K562 (cell line): ENCODE results near the gene NOTCH3. TPM values are rescaled to one million over a fixed set of nuclear protein-coding genes. Genes with fewer than 3 reads are reported as not detected.
A peak's percentile ranks its signal among the peaks of the same experiment; 100 is the strongest.

Source experiments
- CBFA2T3 ChIP-seq: fragments of 450-650 bp; IDR thresholded peaks from 2 replicates; pipeline ENCODE4 v1.6.1; 2017
- CC2D1A ChIP-seq: fragments of 450-650 bp; IDR thresholded peaks from 2 replicates; pipeline ENCODE4 v1.6.1; 2017; ENCODE audit warnings: mild to moderate bottlenecking
- CCAR2 ChIP-seq: fragments of 200-400 bp; formaldehyde crosslinking; IDR thresholded peaks from 2 replicates; pipeline ENCODE4 v1.6.1; 2017; ENCODE audit warnings: mild to moderate bottlenecking, low read depth, low read length
- FOXJ2 ChIP-seq: fragments of 200-800 bp; sonication (Bioruptor generic); IDR thresholded peaks from 2 replicates; pipeline ENCODE4 v1.6.1; 2016; ENCODE audit warnings: missing genetic modification characterization, missing compliant biosample characterization
- FOXK2 ChIP-seq, 2 experiments: fragments of 450-650 bp; IDR thresholded peaks in 1 of 2; conservative IDR thresholded peaks in 1 of 2; 2 replicates each; pipeline ENCODE4 v1.6.1; 2016; ENCODE audit warnings: low read depth in 2 of 2, mild to moderate bottlenecking in 1 of 2
- HLTF ChIP-seq: fragments of 450-650 bp; IDR thresholded peaks from 2 replicates; pipeline ENCODE4 v1.6.1; 2016
- MTF1 ChIP-seq: fragments of 250-450 bp; sonication (Bioruptor Pico); IDR thresholded peaks from 2 replicates; pipeline ENCODE4 v1.9.0; 2021; ENCODE audit warnings: moderate library complexity, mild to moderate bottlenecking, inconsistent platforms, borderline replicate concordance
- PKNOX1 ChIP-seq: fragments of 450-650 bp; IDR thresholded peaks from 2 replicates; pipeline ENCODE4 v1.6.1; 2016
- RBM22 ChIP-seq: fragments of 200-400 bp; formaldehyde crosslinking; IDR thresholded peaks from 2 replicates; pipeline ENCODE4 v1.6.1; 2018; ENCODE audit warnings: low read length, low read depth; ENCODE audit not compliant: poor library complexity, severe bottlenecking
- SNRNP70 ChIP-seq: fragments of 200-400 bp; formaldehyde crosslinking; optimal IDR thresholded peaks from 2 replicates; pipeline ENCODE3; 2017; ENCODE audit warnings: low read depth, low read length
- TCF7L2 ChIP-seq: fragments of 150-350 bp; IDR thresholded peaks from 2 replicates; pipeline ENCODE4 v1.6.1; 2016; ENCODE audit warnings: low read depth, mild to moderate bottlenecking, low read length, moderate library complexity
- ZBTB34 ChIP-seq: fragments of 250-450 bp; sonication (Bioruptor Pico); IDR thresholded peaks from 2 replicates; pipeline ENCODE4 v1.8.0; 2021; ENCODE audit warnings: mild to moderate bottlenecking, moderate library complexity
- ZBTB8A ChIP-seq: fragments of 450-650 bp; IDR thresholded peaks from 2 replicates; pipeline ENCODE4 v1.6.1; 2018; ENCODE audit warnings: mild to moderate bottlenecking, moderate library complexity; ENCODE audit not compliant: partially characterized antibody
- ZNF76 ChIP-seq: fragments of 250-450 bp; sonication (Bioruptor Pico); IDR thresholded peaks from 2 replicates; pipeline ENCODE4 v1.4.0; 2020; ENCODE audit warnings: mild to moderate bottlenecking, moderate library complexity, borderline replicate concordance
- ZNF77 ChIP-seq: fragments of 250-450 bp; sonication (Bioruptor Pico); IDR thresholded peaks from 2 replicates; pipeline ENCODE4 v1.5.0; 2020
- polyA plus RNA-seq, 8 experiments: library from polyadenylated mRNA; depleted of rRNA in 4 of 8; stranded (reverse) in 5 of 8; unstranded in 3 of 8; fragments of >200 nt; fragmentation: Nextera tagmentation in 2 of 8; fragmentation: Illumina TruSeq in 1 of 8; extraction: Ambion mirVana in 2 of 8; extraction: Trizol in 1 of 8; gene quantifications; 2 replicates each; pipeline versions ENCODE4 v1.2.1 to v1.2.3, GENCODE V29; 2011 to 2014; ENCODE audit warnings: inconsistent platforms in 1 of 8, missing spikeins in 1 of 8
- total RNA-seq, 7 experiments: library from RNA; depleted of rRNA in 6 of 7; stranded (reverse); fragments of >200 nt in 6 of 7; fragmentation: Illumina TruSeq in 2 of 7; extraction: Trizol in 2 of 7; gene quantifications; 2 replicates each; pipeline versions ENCODE4 v1.2.1 to v1.2.3, GENCODE V29; 2011 to 2021; ENCODE audit warnings: low replicate concordance in 1 of 7
- TF ChIP-seq, protein P1 (sequence below), 2 experiments: fragments of 450-650 bp; IDR thresholded peaks; 2 replicates each; pipeline ENCODE4 v1.6.1; 2016
- TF ChIP-seq, protein P2 (sequence below): fragments of 250-450 bp; sonication (Bioruptor Pico); IDR thresholded peaks from 2 replicates; pipeline ENCODE4 v1.4.0; 2020; ENCODE audit warnings: mild to moderate bottlenecking, moderate library complexity
- TF ChIP-seq, protein P3 (sequence below): fragments of 250-450 bp; sonication (Bioruptor Pico); IDR thresholded peaks from 2 replicates; pipeline ENCODE4 v1.8.0; 2021; ENCODE audit warnings: moderate library complexity, mild to moderate bottlenecking, inconsistent platforms
- TF ChIP-seq, protein P4 (sequence below): sonication (generic); formaldehyde crosslinking; IDR thresholded peaks from 2 replicates; pipeline ENCODE4 v1.8.1; 2023; ENCODE audit warnings: mild to moderate bottlenecking, missing genetic modification reagents, moderate library complexity

Gene NOTCH3
- total and polyA plus RNA-seq, 9 of the 15 experiments (the other 6 are each of a cell fraction or from before 2014, with no cell fraction given), result under 0.01 to 1.2 (median 0.16) TPM

GRCh38 chr19:15187026-15188007 is 13.5 kb downstream of the NOTCH3 start (continued):
- TF ChIP-seq, protein P1, sequence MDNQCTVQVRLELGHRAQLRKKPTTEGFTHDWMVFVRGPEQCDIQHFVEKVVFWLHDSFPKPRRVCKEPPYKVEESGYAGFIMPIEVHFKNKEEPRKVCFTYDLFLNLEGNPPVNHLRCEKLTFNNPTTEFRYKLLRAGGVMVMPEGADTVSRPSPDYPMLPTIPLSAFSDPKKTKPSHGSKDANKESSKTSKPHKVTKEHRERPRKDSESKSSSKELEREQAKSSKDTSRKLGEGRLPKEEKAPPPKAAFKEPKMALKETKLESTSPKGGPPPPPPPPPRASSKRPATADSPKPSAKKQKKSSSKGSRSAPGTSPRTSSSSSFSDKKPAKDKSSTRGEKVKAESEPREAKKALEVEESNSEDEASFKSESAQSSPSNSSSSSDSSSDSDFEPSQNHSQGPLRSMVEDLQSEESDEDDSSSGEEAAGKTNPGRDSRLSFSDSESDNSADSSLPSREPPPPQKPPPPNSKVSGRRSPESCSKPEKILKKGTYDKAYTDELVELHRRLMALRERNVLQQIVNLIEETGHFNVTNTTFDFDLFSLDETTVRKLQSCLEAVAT (IDR thresholded peaks at IDR 0.05), result no peak
- TF ChIP-seq, protein P2, sequence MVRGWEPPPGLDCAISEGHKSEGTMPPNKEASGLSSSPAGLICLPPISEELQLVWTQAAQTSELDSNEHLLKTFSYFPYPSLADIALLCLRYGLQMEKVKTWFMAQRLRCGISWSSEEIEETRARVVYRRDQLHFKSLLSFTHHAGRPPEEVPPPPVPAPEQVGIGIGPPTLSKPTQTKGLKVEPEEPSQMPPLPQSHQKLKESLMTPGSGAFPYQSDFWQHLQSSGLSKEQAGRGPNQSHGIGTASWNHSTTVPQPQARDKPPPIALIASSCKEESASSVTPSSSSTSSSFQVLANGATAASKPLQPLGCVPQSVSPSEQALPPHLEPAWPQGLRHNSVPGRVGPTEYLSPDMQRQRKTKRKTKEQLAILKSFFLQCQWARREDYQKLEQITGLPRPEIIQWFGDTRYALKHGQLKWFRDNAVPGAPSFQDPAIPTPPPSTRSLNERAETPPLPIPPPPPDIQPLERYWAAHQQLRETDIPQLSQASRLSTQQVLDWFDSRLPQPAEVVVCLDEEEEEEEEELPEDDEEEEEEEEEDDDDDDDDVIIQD (CRISPR knock-in tag), result no peak
- TF ChIP-seq PKNOX1, result peak; percentile 45; the same call in 1 of the 2 replicates
- TF ChIP-seq, protein P3, sequence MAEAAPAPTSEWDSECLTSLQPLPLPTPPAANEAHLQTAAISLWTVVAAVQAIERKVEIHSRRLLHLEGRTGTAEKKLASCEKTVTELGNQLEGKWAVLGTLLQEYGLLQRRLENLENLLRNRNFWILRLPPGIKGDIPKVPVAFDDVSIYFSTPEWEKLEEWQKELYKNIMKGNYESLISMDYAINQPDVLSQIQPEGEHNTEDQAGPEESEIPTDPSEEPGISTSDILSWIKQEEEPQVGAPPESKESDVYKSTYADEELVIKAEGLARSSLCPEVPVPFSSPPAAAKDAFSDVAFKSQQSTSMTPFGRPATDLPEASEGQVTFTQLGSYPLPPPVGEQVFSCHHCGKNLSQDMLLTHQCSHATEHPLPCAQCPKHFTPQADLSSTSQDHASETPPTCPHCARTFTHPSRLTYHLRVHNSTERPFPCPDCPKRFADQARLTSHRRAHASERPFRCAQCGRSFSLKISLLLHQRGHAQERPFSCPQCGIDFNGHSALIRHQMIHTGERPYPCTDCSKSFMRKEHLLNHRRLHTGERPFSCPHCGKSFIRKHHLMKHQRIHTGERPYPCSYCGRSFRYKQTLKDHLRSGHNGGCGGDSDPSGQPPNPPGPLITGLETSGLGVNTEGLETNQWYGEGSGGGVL (CRISPR knock-in tag), result no peak
- no peak for TF ChIP-seq FOXK2 (conservative IDR thresholded peaks at IDR 0.05 in 1 of 2, IDR thresholded peaks at IDR 0.05 in 1 of 2; ENCODE audit: low read depth in 2 of 2)
- no peak for TF ChIP-seq ZBTB34 (CRISPR knock-in tag)
- TF ChIP-seq, protein P4, sequence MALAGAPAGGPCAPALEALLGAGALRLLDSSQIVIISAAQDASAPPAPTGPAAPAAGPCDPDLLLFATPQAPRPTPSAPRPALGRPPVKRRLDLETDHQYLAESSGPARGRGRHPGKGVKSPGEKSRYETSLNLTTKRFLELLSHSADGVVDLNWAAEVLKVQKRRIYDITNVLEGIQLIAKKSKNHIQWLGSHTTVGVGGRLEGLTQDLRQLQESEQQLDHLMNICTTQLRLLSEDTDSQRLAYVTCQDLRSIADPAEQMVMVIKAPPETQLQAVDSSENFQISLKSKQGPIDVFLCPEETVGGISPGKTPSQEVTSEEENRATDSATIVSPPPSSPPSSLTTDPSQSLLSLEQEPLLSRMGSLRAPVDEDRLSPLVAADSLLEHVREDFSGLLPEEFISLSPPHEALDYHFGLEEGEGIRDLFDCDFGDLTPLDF, result no peak
- TF ChIP-seq CC2D1A, result no peak
- no peak for TF ChIP-seq MTF1 (CRISPR knock-in tag)
- no peak for TF ChIP-seq CCAR2
- no peak for TF ChIP-seq RBM22
- no peak for TF ChIP-seq CBFA2T3
- TF ChIP-seq SNRNP70, result no peak
- no peak for TF ChIP-seq HLTF
- TF ChIP-seq FOXJ2 (tag), result no peak
- TF ChIP-seq ZBTB8A, result no peak
- no peak for TF ChIP-seq ZNF77
- no peak for TF ChIP-seq TCF7L2
- no peak for TF ChIP-seq ZNF76 (CRISPR knock-in tag)
